T-cell (primary cell): ENCODE measurements around the gene GPR75. TPM values are rescaled to one million over a fixed set of nuclear protein-coding genes. Genes with fewer than 3 reads are reported as not detected.

ENCODE experiments used
- ATAC-seq, 4 experiments: fragments of 200-7000 bp in 3 of 4; fragments of 150-1000 bp in 1 of 4; cut with Tn5 transposase; replicated peaks in 1 of 4; 1 replicate in 3 of 4; 2 replicates in 1 of 4; pipeline ENCODE4 v1.10.0; 2021; ENCODE audit warnings: moderate library complexity in 3 of 4, mild to moderate bottlenecking in 2 of 4, moderate number of reproducible peaks in 1 of 4
- CTCF ChIA-PET, 2 donors: fragments of 300-600 bp; sonication (Branson Sonifier 250); formaldehyde crosslinking; loops; one replicate each; lab custom pipeline; 2022; ENCODE audit warnings: antibody characterized with exemption in 2 of 2; lab: Charles Lee
- POLR2A ChIA-PET, 2 donors: fragments of 300-600 bp; sonication (Branson Sonifier 250); formaldehyde crosslinking; loops; one replicate each; lab custom pipeline; 2022; ENCODE audit warnings: antibody characterized with exemption in 2 of 2; lab: Charles Lee
- DNase-seq, 35 experiments: peaks; one replicate each; pipeline versions ENCODE4 v3.0.0 to v3.0.0-alpha.2; 2013 to 2023
- H3K27ac ChIP-seq: one replicate; pipeline ENCODE4 v1.5.1; 2013; ENCODE audit warnings: low read length
- H3K27me3 ChIP-seq, 2 experiments: replicated peaks in 1 of 2; 1 replicate in 1 of 2; 2 replicates in 1 of 2; pipeline versions ENCODE4 v1.6.1 to v1.7.0; 2013; ENCODE audit warnings: low read length in 1 of 2, mixed read lengths in 1 of 2; ENCODE audit not compliant: control insufficient read depth in 2 of 2, insufficient read depth in 2 of 2; ENCODE audit errors: extremely low read depth in 1 of 2
- H3K36me3 ChIP-seq, 2 donors: 1 replicate in 1 of 2; 2 replicates in 1 of 2; pipeline versions ENCODE4 v1.6.1 to v1.7.0; 2013; ENCODE audit warnings: low read length in 1 of 2; ENCODE audit not compliant: control insufficient read depth in 2 of 2, insufficient read depth in 1 of 2; ENCODE audit errors: extremely low read depth in 1 of 2
- H3K4me1 ChIP-seq, 2 experiments: 1 replicate in 1 of 2; 2 replicates in 1 of 2; pipeline versions ENCODE4 v1.6.1 to v1.7.0; 2013; ENCODE audit warnings: low read length in 2 of 2, mixed read lengths in 1 of 2; ENCODE audit not compliant: insufficient read depth in 2 of 2, control insufficient read depth in 1 of 2; ENCODE audit errors: extremely low read depth in 1 of 2
- H3K4me3 ChIP-seq, 2 donors: 1 replicate in 1 of 2; 2 replicates in 1 of 2; pipeline versions ENCODE4 v1.5.1 to v1.7.0; 2013; ENCODE audit warnings: mild to moderate bottlenecking in 2 of 2, low read length in 1 of 2, moderate library complexity in 1 of 2; ENCODE audit not compliant: control insufficient read depth in 1 of 2; ENCODE audit errors: extremely low read depth in 1 of 2
- H3K9me3 ChIP-seq: 2 replicates; pipeline ENCODE4 v1.7.0; 2013
- H3K27ac Mint-ChIP-seq, 2 donors: one replicate each; pipeline ENCODE4 v1.8.0; 2020 to 2021; ENCODE audit warnings: mild to moderate bottlenecking in 2 of 2, mixed read lengths in 2 of 2
- H3K27me3 Mint-ChIP-seq, 2 donors: one replicate each; pipeline ENCODE4 v1.8.0; 2021 to 2022; ENCODE audit warnings: mixed read lengths in 2 of 2
- H3K36me3 Mint-ChIP-seq: one replicate; pipeline ENCODE4 v1.8.0; 2021; ENCODE audit warnings: mixed read lengths
- H3K4me1 Mint-ChIP-seq, 3 donors: one replicate each; pipeline ENCODE4 v1.8.0; 2020 to 2022; ENCODE audit warnings: mixed read lengths in 3 of 3, mild to moderate bottlenecking in 1 of 3
- H3K4me3 Mint-ChIP-seq, 3 donors: one replicate each; pipeline ENCODE4 v1.8.0; 2020 to 2022; ENCODE audit warnings: mild to moderate bottlenecking in 3 of 3, mixed read lengths in 3 of 3, moderate library complexity in 3 of 3
- H3K9me3 Mint-ChIP-seq, 3 donors: one replicate each; pipeline ENCODE4 v1.8.0; 2020 to 2022; ENCODE audit warnings: mixed read lengths in 3 of 3
- WGBS: methylation state at CpG from one replicate; pipeline ENCODE4 v1.1.5; 2013; ENCODE audit warnings: missing lambda C conversion rate; ENCODE audit not compliant: insufficient coverage; 5-methylcytosine and 5-hydroxymethylcytosine counted together
- total RNA-seq, 35 experiments: library from RNA in 6 of 35; stranded (reverse) in 6 of 35; fragments of 120-200 nt in 1 of 35; gene quantifications; one replicate each; pipeline versions ENCODE4 v1.2.1 to v1.2.4 and lab custom pipeline; 2013 to 2026

Gene GPR75
- total RNA-seq, 5 donors from 2014 or later (not counting 1 experiment from before 2014, with no cell fraction given): 2.3 to 3.4 (median 3.0) TPM

DNA sequence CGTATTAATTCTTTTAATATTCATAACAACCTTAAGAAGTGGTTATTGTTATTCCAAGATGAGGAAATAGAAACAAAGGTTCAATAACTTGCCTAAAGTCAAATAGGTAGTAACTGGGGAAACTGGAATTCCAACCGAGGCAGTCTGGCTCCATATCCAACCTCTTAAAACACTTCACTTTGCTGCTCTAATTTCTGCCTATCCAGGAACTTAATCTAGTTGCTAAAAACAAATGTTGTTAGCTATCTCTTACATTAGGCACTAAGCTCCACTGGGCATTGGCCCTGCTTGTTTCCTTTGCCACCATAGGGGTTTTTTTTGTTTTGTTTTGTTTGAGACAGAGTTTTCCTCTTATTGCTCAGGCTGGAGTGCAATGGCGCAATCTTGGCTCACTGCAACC lies 48.2 kb downstream of the GPR75 start:
- CTCF ChIA-PET: no interaction called here
- no peak overlapping the region for H3K27ac ChIP-seq
- DNase-seq (no peak), ATAC-seq (no peak)
- no peak overlapping the region for H3K27ac Mint-ChIP-seq
- H3K36me3 Mint-ChIP-seq: peaks cover 46% of the 10 kb centered on the region
- no peaks in the 10 kb centered on the region for H3K9me3 Mint-ChIP-seq
- POLR2A ChIA-PET: no interaction called here
- no peaks in the 10 kb centered on the region for H3K9me3 ChIP-seq
- H3K4me3 Mint-ChIP-seq: no peak overlapping the region
- H3K36me3 ChIP-seq: peaks cover 5 to 62% of the 10 kb centered on the region in 2 donors
- no peaks in the 10 kb centered on the region for H3K4me1 Mint-ChIP-seq
- H3K27me3 ChIP-seq: no peaks in the 10 kb centered on the region
- no peaks in the 10 kb centered on the region for H3K4me1 ChIP-seq
- WGBS: no CpG with 5 or more reads among the region's 3 CpGs
- no peak overlapping the region for H3K4me3 ChIP-seq
- no peaks in the 10 kb centered on the region for H3K27me3 Mint-ChIP-seq

Other genes starting within 250 kb of the GPR75 start
- 1 to 10 TPM; 1.4 to 3.7 (median 2.7) TPM for gene CHAC2, start 92.2 kb downstream of the GPR75 start, total RNA-seq
- 10 to 100 TPM; 27.5 to 36.4 (median 30.7) TPM for gene ASB3, start 73.0 kb downstream of the GPR75 start, total RNA-seq
- gene ERLEC1, start 72.9 kb downstream of the GPR75 start, total RNA-seq: 10 to 100 TPM; 16.7 to 28.3 (median 25.2) TPM
- gene PSME4, start 111.0 kb upstream of the GPR75 start, total RNA-seq: 10 to 100 TPM; 39.8 to 87.4 (median 44.6) TPM